Measurements from ENCODE around the gene CSNK2A3.

DNA sequence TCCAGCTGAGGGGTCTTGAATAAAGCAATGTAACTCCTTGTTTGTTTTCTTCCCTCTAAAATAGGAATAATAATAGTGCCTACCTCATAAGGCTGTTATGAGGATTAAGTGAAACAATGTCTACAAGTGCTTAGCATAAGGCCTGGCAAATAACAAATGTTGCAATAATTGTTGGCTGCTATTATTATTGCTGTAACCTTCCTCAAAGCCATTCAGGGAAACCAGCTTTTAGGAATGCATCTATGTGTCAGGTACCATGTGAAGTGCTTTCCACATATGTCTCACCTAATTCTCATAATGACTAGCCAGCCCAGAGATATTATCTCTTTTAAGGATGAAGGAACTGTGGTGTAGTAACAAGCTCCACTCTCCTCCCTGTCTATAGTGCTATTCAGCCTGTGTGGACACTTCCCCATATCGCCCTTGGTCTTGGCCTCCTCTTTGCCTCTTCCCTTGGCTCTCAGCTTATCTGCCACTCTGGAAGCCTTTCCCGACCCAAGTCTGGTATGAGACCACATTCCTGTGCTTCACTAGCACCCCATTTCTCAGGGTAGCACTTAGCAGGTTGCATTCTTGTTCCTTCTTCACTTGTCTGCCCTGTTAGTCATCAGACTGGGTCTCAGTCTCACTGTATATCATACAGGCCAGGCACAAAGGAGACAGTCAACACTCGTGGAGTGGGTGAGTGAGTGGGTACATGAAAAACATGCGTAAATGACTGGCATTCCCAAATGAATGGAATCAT, 23.8 kb downstream of the CSNK2A3 start:
- TF ChIP-seq POLR2A (IDR thresholded peaks at IDR 0.05) (no peak), POLR2AphosphoS5 (IDR thresholded peaks at IDR 0.05) (no peak)
- TF ChIP-seq, protein P1, sequence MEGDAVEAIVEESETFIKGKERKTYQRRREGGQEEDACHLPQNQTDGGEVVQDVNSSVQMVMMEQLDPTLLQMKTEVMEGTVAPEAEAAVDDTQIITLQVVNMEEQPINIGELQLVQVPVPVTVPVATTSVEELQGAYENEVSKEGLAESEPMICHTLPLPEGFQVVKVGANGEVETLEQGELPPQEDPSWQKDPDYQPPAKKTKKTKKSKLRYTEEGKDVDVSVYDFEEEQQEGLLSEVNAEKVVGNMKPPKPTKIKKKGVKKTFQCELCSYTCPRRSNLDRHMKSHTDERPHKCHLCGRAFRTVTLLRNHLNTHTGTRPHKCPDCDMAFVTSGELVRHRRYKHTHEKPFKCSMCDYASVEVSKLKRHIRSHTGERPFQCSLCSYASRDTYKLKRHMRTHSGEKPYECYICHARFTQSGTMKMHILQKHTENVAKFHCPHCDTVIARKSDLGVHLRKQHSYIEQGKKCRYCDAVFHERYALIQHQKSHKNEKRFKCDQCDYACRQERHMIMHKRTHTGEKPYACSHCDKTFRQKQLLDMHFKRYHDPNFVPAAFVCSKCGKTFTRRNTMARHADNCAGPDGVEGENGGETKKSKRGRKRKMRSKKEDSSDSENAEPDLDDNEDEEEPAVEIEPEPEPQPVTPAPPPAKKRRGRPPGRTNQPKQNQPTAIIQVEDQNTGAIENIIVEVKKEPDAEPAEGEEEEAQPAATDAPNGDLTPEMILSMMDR (IDR thresholded peaks at IDR 0.05), result no peak

Data from transverse colon (tissue), 4 donors.